ENCODE data around the gene ACTR3. TPM values are rescaled to one million over a fixed set of nuclear protein-coding genes. Genes with fewer than 3 reads are reported as not detected.

Gene ACTR3
- total and polyA plus RNA-seq, 2 donors from 2014 or later: 69.3 to 265 TPM

- TF ChIP-seq, protein P1, sequence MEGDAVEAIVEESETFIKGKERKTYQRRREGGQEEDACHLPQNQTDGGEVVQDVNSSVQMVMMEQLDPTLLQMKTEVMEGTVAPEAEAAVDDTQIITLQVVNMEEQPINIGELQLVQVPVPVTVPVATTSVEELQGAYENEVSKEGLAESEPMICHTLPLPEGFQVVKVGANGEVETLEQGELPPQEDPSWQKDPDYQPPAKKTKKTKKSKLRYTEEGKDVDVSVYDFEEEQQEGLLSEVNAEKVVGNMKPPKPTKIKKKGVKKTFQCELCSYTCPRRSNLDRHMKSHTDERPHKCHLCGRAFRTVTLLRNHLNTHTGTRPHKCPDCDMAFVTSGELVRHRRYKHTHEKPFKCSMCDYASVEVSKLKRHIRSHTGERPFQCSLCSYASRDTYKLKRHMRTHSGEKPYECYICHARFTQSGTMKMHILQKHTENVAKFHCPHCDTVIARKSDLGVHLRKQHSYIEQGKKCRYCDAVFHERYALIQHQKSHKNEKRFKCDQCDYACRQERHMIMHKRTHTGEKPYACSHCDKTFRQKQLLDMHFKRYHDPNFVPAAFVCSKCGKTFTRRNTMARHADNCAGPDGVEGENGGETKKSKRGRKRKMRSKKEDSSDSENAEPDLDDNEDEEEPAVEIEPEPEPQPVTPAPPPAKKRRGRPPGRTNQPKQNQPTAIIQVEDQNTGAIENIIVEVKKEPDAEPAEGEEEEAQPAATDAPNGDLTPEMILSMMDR (IDR thresholded peaks at IDR 0.05; ENCODE audit: borderline replicate concordance, extremely low read depth, insufficient read depth): no peak
- Histone ChIP-seq H3K27ac (ENCODE audit: low read depth in 2 of 2, low read length in 2 of 2) (no peak overlapping the region), H3K9ac (ENCODE audit: low read length in 3 of 3) (no peak overlapping the region), H3K27me3 (ENCODE audit: control insufficient read depth, insufficient read depth, low read length) (no peaks in the 10 kb centered on the region), H3K4me3 (ENCODE audit: low read length in 3 of 3) (no peak overlapping the region), H3K4me1 (ENCODE audit: control insufficient read depth in 2 of 3, insufficient read depth in 2 of 3, low read depth in 1 of 3, low read length in 3 of 3) (peaks cover 0 to 2% (median 0%) of the 10 kb centered on the region in 3 donors), H3K36me3 (ENCODE audit: control insufficient read depth in 2 of 3, insufficient read depth in 3 of 3, low read length in 3 of 3) (no peaks in the 10 kb centered on the region), H3K9me3 (ENCODE audit: control insufficient read depth in 2 of 3, insufficient read depth in 1 of 3, low read length in 3 of 3) (no peaks in the 10 kb centered on the region)
- FAIRE-seq (no peak), DNase-seq (no peak)
- intact Hi-C loops (cut with DNase I): no loop called here
Observed at GRCh38 chr2:113981404-113982134, 91.7 kb downstream of the ACTR3 start.

DNA sequence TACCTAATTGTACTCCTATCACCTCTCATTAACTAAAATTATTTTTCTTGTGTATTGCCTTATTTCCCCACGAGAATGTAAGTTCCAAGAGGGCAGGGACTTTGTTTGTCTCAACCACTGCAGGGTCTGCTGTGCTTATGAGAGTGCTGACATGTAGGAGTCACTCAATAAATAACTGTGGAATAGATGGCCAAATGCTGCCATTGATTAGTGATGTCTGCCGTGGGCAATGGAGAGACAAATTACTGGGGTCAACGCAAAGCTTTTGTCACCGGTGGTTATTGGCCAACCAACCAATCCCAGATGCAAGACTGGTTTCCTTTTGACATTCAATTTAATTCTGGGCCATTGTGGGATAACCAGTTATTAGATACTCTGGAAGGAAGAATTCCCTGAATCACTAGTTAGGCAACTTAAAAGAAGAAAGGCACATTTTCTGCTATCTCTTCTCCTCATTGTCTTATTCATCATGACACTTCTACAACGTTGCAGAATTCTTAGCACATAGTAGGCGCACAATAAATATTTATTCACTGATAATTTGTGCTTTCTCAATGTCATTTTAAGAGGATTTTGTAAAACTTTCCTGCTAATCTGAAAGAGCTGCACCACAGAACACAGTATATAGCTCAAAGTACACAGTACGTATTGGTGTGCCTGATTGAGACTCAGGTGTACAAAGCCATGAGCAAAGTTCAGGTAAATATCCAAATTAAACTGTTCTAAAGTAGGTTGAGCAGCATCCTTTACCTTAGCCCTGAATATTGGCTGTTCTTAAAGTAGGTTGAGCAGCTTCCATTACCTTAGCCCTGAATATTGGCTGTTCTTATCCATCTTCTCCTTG lies 95.9 kb downstream of the ACTR3 start:
- DNase-seq (no peak), FAIRE-seq (no peak)
- TF ChIP-seq, protein P1 (IDR thresholded peaks at IDR 0.05; ENCODE audit: borderline replicate concordance, extremely low read depth, insufficient read depth): no peak
- H3K27me3 ChIP-seq (ENCODE audit: control insufficient read depth, insufficient read depth, low read length): no peaks in the 10 kb centered on the region
- intact Hi-C loops (cut with DNase I): no loop called here
- no peaks in the 10 kb centered on the region for H3K4me1 ChIP-seq (ENCODE audit: control insufficient read depth in 2 of 3, insufficient read depth in 2 of 3, low read depth in 1 of 3, low read length in 3 of 3)
- no peak overlapping the region for H3K9ac ChIP-seq (ENCODE audit: low read length in 3 of 3)
- no peaks in the 10 kb centered on the region for H3K36me3 ChIP-seq (ENCODE audit: control insufficient read depth in 2 of 3, insufficient read depth in 3 of 3, low read length in 3 of 3)
- H3K9me3 ChIP-seq (ENCODE audit: control insufficient read depth in 2 of 3, insufficient read depth in 1 of 3, low read length in 3 of 3): peaks cover 0 to 5% (median 0%) of the 10 kb centered on the region in 3 donors
- H3K27ac ChIP-seq (ENCODE audit: low read depth in 2 of 2, low read length in 2 of 2): no peak overlapping the region
- no peak overlapping the region for H3K4me3 ChIP-seq (ENCODE audit: low read length in 3 of 3)

DNA sequence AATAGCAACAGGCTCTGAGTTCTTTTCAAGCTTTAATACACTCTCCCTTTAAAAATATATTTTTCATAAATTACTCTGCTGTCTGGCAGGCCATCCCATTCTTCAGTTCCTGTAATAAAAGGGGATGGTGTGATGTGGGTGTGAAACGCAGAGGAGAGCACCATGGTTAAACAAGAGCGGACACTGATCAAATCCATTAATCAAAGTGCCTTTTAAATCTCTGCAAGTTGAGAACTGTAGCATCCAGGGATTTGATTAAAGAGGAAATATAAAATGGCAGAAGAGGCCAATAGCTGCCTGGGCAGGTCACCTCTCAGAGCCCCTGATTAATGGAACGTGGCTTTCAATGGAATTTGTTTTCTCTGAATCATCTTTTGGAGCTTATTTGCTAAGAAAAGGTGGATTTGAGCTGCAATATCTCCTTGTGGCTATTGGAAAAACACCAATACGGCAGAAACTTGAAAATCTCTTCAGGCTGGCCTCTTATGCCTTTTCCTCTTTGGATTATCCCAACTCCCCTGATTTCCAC lies 96.9 kb downstream of the ACTR3 start:
- intact Hi-C loops (cut with DNase I): no loop called here
- FAIRE-seq (no peak), DNase-seq (no peak)
- Histone ChIP-seq H3K27ac (ENCODE audit: low read depth in 2 of 2, low read length in 2 of 2) (no peak overlapping the region), H3K9me3 (ENCODE audit: control insufficient read depth in 2 of 3, insufficient read depth in 1 of 3, low read length in 3 of 3) (peaks cover 0 to 5% (median 0%) of the 10 kb centered on the region in 3 donors), H3K27me3 (ENCODE audit: control insufficient read depth, insufficient read depth, low read length) (no peaks in the 10 kb centered on the region), H3K36me3 (ENCODE audit: control insufficient read depth in 2 of 3, insufficient read depth in 3 of 3, low read length in 3 of 3) (no peaks in the 10 kb centered on the region), H3K9ac (ENCODE audit: low read length in 3 of 3) (no peak overlapping the region), H3K4me1 (ENCODE audit: control insufficient read depth in 2 of 3, insufficient read depth in 2 of 3, low read depth in 1 of 3, low read length in 3 of 3) (no peaks in the 10 kb centered on the region), H3K4me3 (ENCODE audit: low read length in 3 of 3) (no peak overlapping the region)
- TF ChIP-seq, protein P1 (IDR thresholded peaks at IDR 0.05; ENCODE audit: borderline replicate concordance, extremely low read depth, insufficient read depth): no peak
